ENCODE data around the gene HELT.
"Not testable (repeated sequence)": the region's sequence is repeated elsewhere in the genome, so short reads cannot be mapped to it uniquely, and the experiment has no call there.

The HELT gene

DNA sequence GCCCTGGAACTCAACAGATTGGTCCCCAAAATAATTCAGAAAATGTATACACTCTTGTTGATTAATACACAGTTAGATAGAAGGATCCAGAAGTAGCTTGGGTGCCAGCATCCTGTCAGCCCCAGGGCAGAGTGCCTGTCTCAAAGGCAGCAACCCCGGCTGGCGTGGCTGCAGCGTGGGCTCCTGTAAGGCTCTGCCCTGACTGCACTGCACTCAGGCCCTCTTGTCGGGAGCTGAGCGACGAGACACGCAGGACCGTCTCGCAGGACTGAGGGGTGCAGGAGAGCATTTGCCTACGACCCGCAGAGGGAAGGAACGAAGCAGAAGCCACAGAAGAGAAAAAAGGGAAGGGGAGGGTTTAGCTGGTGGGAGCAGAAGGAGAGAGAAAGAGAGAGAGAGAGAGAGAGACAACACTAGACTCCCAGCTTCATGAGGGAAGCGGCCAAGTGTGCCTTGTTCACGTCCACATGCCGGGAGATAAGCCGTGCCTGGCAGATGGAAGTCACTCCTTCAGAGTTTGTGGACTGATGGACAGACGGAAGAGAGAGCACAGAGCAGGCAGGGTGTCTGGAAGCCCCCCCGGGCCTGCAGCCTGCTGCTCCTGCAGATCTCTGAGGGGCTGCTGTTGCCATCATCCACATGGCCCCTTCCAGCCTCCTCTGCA, 38.7 kb upstream of the HELT start:
- no peak for TF ChIP-seq CTCF (IDR thresholded peaks at IDR 0.05; ENCODE audit: borderline replicate concordance, insufficient read depth, low read depth, low read length)
- no peak overlapping the region for H3K4me3 ChIP-seq (ENCODE audit: low read depth, low read length)

DNA sequence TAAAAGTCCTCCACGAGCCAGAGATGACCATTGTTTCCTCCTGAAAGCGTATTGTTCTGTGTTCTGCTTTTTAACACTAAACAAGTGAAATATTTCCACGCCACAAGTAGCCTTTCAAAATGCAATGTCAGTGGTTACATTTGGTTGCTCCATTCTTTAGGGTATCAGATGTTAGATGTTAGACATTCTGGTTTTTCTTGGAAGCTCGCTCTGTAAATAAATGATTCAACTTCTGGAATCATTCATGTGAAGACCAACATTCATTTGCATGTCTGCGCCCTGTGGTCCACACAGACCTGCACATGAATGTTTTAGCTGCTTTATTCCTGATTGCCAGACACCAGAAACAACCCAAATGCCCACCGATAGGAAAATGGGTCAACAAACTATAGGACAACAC, 38.0 kb upstream of the HELT start:
- TF ChIP-seq CTCF (IDR thresholded peaks at IDR 0.05; ENCODE audit: borderline replicate concordance, insufficient read depth, low read depth, low read length) = no peak
- H3K4me3 ChIP-seq (ENCODE audit: low read depth, low read length) = no peak overlapping the region

- TF ChIP-seq CTCF (IDR thresholded peaks at IDR 0.05; ENCODE audit: borderline replicate concordance, insufficient read depth, low read depth, low read length) = peak; percentile 52; the same call in 1 of the 2 replicates
- no peak overlapping the region for H3K4me3 ChIP-seq (ENCODE audit: low read depth, low read length)
Measured at GRCh38 chr4:184983672-184984356, 34.5 kb upstream of the HELT start.

- TF ChIP-seq CTCF (IDR thresholded peaks at IDR 0.05; ENCODE audit: borderline replicate concordance, insufficient read depth, low read depth, low read length) = no peak
- no peak overlapping the region for H3K4me3 ChIP-seq (ENCODE audit: low read depth, low read length)
Measured at GRCh38 chr4:184987493-184988031, 30.7 kb upstream of the HELT start.

DNA sequence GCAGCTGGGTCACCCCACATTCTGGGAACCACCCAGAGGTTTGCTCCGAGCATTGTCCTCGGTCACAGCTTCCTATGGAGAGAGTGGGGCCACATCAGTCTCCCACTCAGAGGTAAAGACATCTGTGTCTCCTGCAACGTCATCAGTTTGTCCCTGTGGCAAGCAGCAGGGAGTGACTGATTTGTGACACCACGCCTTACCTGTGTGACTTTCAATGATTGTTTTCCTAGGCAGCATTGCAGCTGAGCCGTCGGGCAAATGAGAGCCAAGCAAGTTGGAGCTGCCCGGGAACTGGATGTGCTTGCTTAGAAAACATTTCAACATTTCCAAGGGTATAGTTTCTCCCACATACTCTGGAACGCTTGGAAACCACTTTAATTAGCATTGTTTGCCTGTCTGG, 29.7 kb upstream of the HELT start:
- no peak for TF ChIP-seq CTCF (IDR thresholded peaks at IDR 0.05; ENCODE audit: borderline replicate concordance, insufficient read depth, low read depth, low read length)
- no peak overlapping the region for H3K4me3 ChIP-seq (ENCODE audit: low read depth, low read length)

GRCh38 chr4:184989283-184989682, 29.0 kb upstream of the HELT start:
- H3K4me3 ChIP-seq (ENCODE audit: low read depth, low read length) = not testable (repeated sequence)

GRCh38 chr4:184990131-184990530, 28.2 kb upstream of the HELT start:
- not testable (repeated sequence) for H3K4me3 ChIP-seq (ENCODE audit: low read depth, low read length)

DNA sequence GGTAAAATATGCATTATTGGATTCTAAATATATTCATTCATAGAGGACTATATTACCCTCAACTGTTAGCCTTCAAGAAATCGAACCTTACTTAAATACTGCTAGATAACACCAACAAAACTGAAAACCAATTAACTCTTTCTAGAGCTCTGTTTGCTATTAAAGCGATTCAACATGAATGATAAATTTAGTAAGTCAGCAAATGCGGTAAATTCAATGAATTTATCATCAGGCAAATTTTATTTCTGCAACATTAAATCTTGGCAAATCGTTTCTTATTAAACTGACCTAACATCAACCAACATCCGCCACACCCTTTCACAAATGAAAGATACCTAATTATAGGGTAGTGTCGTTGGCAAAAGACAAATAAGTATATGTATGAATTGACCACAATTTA, 26.4 kb upstream of the HELT start:
- no peak for TF ChIP-seq CTCF (IDR thresholded peaks at IDR 0.05; ENCODE audit: borderline replicate concordance, insufficient read depth, low read depth, low read length)
- no peak overlapping the region for H3K4me3 ChIP-seq (ENCODE audit: low read depth, low read length)

Measured in GM12875 (cell line).